Lower leg skin (tissue), 4 donors: ENCODE results near the gene SRGAP1. TPM values are rescaled to one million over a fixed set of nuclear protein-coding genes. Genes with fewer than 3 reads are reported as not detected.

Source experiments
- DNase-seq, 2 donors: peaks; one replicate each; pipeline ENCODE4 v3.0.0-alpha.2; 2019; ENCODE audit warnings: low spot score in 2 of 2
- H3K4me3 ChIP-seq: fragments of 200-600 bp; sonication (generic); 2 replicates; pipeline ENCODE4 v1.5.1; 2017; ENCODE audit warnings: mild to moderate bottlenecking, low read depth; ENCODE audit not compliant: poor library complexity, severe bottlenecking
- POLR2A ChIP-seq, 2 donors: fragments of 450-650 bp; IDR thresholded peaks; one replicate each; pipeline ENCODE4 v1.6.1; 2016 to 2017; ENCODE audit warnings: antibody characterized with exemption in 2 of 2, mild to moderate bottlenecking in 1 of 2, moderate library complexity in 1 of 2
- WGBS, 2 donors: methylation state at CpG; one replicate each; pipeline ENCODE4 v1.1.5; 2018; 5-methylcytosine and 5-hydroxymethylcytosine counted together
- intact Hi-C: fragments of 100-400 bp; cut with DNase I; formaldehyde crosslinking; loops from one replicate; pipeline ENCODE4 v1.15.0; 2023; ENCODE audit warnings: low total_unique reads
- total RNA-seq, 4 donors: library from RNA; depleted of rRNA; stranded (reverse); fragments of >200 nt; gene quantifications; one replicate each; pipeline ENCODE4 v1.1.0, GENCODE V29; 2016
- TF ChIP-seq, protein P1 (sequence below), 3 donors: fragments of 450-650 bp; IDR thresholded peaks; one replicate each; pipeline ENCODE4 v1.5.1; 2016; ENCODE audit warnings: antibody characterized with exemption in 3 of 3, mild to moderate bottlenecking in 3 of 3, moderate library complexity in 2 of 3

Gene SRGAP1
- total RNA-seq, 4 donors from 2014 or later: 1.3 to 6.0 (median 1.7) TPM

- no peak for TF ChIP-seq POLR2A (IDR thresholded peaks at IDR 0.05)
- TF ChIP-seq, protein P1, sequence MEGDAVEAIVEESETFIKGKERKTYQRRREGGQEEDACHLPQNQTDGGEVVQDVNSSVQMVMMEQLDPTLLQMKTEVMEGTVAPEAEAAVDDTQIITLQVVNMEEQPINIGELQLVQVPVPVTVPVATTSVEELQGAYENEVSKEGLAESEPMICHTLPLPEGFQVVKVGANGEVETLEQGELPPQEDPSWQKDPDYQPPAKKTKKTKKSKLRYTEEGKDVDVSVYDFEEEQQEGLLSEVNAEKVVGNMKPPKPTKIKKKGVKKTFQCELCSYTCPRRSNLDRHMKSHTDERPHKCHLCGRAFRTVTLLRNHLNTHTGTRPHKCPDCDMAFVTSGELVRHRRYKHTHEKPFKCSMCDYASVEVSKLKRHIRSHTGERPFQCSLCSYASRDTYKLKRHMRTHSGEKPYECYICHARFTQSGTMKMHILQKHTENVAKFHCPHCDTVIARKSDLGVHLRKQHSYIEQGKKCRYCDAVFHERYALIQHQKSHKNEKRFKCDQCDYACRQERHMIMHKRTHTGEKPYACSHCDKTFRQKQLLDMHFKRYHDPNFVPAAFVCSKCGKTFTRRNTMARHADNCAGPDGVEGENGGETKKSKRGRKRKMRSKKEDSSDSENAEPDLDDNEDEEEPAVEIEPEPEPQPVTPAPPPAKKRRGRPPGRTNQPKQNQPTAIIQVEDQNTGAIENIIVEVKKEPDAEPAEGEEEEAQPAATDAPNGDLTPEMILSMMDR (IDR thresholded peaks at IDR 0.05): no peak
- 82 to 89% methylated on average over 6 of the region's 6 CpGs for WGBS, 2 donors
- DNase-seq: no peak
- no peak overlapping the region for H3K4me3 ChIP-seq
- intact Hi-C loops: no loop called here
Observed at GRCh38 chr12:63823040-63823439, 21.5 kb upstream of the SRGAP1 start.

DNA sequence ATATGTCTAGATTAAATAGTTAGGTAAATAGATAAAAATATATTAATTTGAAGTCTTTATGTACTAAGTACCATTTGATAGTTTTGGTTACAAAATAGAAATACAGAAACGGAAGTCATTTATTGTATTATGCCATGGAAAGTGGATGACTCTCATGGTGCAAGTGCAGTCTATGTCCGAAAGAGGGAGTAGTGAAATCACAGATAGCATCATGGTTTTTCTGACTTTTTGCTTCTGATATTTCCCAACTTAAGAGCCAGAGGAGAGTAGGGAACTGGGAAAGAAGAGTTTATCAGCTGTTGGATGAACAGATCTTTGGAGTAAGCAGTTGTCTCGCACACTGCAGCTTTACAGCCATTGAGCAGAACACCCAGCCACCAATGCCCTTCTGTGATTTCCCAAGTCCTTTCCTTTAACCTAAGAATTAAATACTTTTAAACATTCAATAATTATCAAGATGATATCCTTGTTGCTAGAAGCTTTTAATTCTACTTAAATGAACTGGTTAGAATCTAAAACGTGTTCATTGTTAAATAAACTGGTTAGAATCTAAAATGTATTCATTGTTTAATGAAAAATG lies 18.4 kb upstream of the SRGAP1 start:
- TF ChIP-seq POLR2A (IDR thresholded peaks at IDR 0.05): no peak
- TF ChIP-seq, protein P1 (IDR thresholded peaks at IDR 0.05): peak in 1 of 3 donors; percentile 70
- no peak for DNase-seq
- WGBS, 2 donors: 27 to 33% methylated on average over 4 of the region's 4 CpGs
- H3K4me3 ChIP-seq: no peak overlapping the region
- intact Hi-C loops: no loop called here

GRCh38 chr12:63828867-63829266 lies 15.6 kb upstream of the SRGAP1 start:
- TF ChIP-seq, protein P1 (IDR thresholded peaks at IDR 0.05): no peak
- no peak for TF ChIP-seq POLR2A (IDR thresholded peaks at IDR 0.05)
- no peak overlapping the region for H3K4me3 ChIP-seq
- 83 to 89% methylated on average over 2 of the region's 2 CpGs for WGBS, 2 donors
- DNase-seq: no peak
- intact Hi-C loops: no loop called here

- intact Hi-C loops: no loop called here
Observed at GRCh38 chr12:63836046-63836445, 8.5 kb upstream of the SRGAP1 start.

DNA sequence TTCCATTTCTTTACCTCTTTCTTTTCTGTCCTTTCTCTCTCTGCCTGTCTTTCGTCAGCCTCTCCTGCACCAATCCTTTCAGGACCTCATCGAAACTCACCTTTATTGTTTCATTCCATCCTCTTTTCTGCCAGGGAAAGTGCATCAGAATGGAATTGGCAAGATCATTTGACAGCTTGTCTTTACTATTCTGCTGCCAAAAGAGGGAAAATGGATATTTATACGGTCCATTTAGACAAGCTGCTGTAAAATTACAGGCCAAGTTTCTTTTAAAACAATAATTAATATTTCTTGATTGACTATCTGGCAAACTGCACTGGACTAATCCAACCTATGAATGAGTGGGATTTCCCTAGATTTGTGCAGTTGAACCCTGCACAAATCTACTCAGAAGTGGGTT lies 7.6 kb upstream of the SRGAP1 start:
- no peak overlapping the region for H3K4me3 ChIP-seq
- intact Hi-C loops: no loop called here

More at GRCh38 chr12:63836046-63836445, 8.5 kb upstream of the SRGAP1 start:
- no peak for DNase-seq
- TF ChIP-seq, protein P1 (IDR thresholded peaks at IDR 0.05): no peak
- no peak for TF ChIP-seq POLR2A (IDR thresholded peaks at IDR 0.05)
- no peak overlapping the region for H3K4me3 ChIP-seq
- 67 to 76% methylated on average over 2 of the region's 2 CpGs for WGBS, 2 donors

More for the DNA sequence above, 7.6 kb upstream of the SRGAP1 start:
- no peak for DNase-seq
- 76 to 77% methylated on average over 3 of the region's 3 CpGs for WGBS, 2 donors
- TF ChIP-seq POLR2A (IDR thresholded peaks at IDR 0.05): no peak
- TF ChIP-seq, protein P1 (IDR thresholded peaks at IDR 0.05): no peak
